Testis (tissue), 3 donors: ENCODE measurements around the gene NFKBIE. TPM values are rescaled to one million over a fixed set of nuclear protein-coding genes. Genes with fewer than 3 reads are reported as not detected.

Experiments
- DNase-seq: peaks from one replicate; pipeline ENCODE4 v3.0.0-alpha.2; 2019
- H3K27ac ChIP-seq, 2 donors: fragments of 200-600 bp; sonication (generic); one replicate each; pipeline ENCODE4 v1.5.1; 2019
- H3K27me3 ChIP-seq: fragments of 200-600 bp; sonication (generic); one replicate; pipeline ENCODE4 v1.5.1; 2019
- H3K36me3 ChIP-seq: fragments of 200-600 bp; sonication (generic); one replicate; pipeline ENCODE4 v1.5.1; 2017; ENCODE audit warnings: low read depth; ENCODE audit errors: missing control alignments
- H3K4me1 ChIP-seq: fragments of 200-600 bp; sonication (generic); one replicate; pipeline ENCODE4 v1.5.1; 2019
- H3K4me3 ChIP-seq, 2 donors: fragments of 200-600 bp; sonication (generic); one replicate each; pipeline ENCODE4 v1.5.1; 2017 to 2019
- H3K9me3 ChIP-seq: fragments of 200-600 bp; sonication (generic); one replicate; pipeline ENCODE4 v1.5.1; 2017
- CTCF ChIP-seq, 3 experiments: fragments of 450-650 bp in 2 of 3; fragments of 200-600 bp in 1 of 3; sonication (generic) in 1 of 3; IDR thresholded peaks; one replicate each; pipeline ENCODE4 v1.5.1; 2016 to 2019; ENCODE audit warnings: antibody characterized with exemption in 3 of 3, mild to moderate bottlenecking in 2 of 3, moderate library complexity in 1 of 3
- POLR2A ChIP-seq: fragments of 450-650 bp; IDR thresholded peaks from one replicate; pipeline ENCODE4 v1.6.1; 2017; ENCODE audit warnings: antibody characterized with exemption, mild to moderate bottlenecking, moderate library complexity
- WGBS, 2 donors: methylation state at CpG; one replicate each; pipeline ENCODE4 v1.1.5; 2018; 5-methylcytosine and 5-hydroxymethylcytosine counted together
- intact Hi-C: fragments of 100-400 bp; cut with DNase I; formaldehyde crosslinking; loops from one replicate; pipeline ENCODE4 v1.15.1; 2023; ENCODE audit warnings: low total_unique reads
- microRNA counts, 2 donors: library from miRNA; unstranded; fragments of <30 nt; microRNA quantifications; one replicate each; lab custom pipeline; 2016
- polyA plus RNA-seq: library from polyadenylated mRNA; stranded (reverse); fragments of 350-450 nt; fragmentation: Illumina TruSeq; extraction: RNeasy Lipid Tissue Mini Kit (QIAGEN cat#74804); gene quantifications from one replicate; pipeline ENCODE4 v1.2.3, GENCODE V29; 2014; ENCODE audit warnings: low read depth, low replicate concordance; ENCODE audit not compliant: insufficient read depth
- small RNA-seq, 2 donors: library from RNA; depleted of rRNA; stranded (forward); fragments of <200 nt; gene quantifications; one replicate each; pipeline ENCODE3, GENCODE V24; 2016
- total RNA-seq, 2 donors: library from RNA; depleted of rRNA; stranded (reverse); fragments of >200 nt; gene quantifications; one replicate each; pipeline ENCODE4 v1.2.3, GENCODE V29; 2016

Gene NFKBIE
- total and polyA plus RNA-seq, 3 donors from 2014 or later, result 13.1 to 29.2 (median 18.3) TPM

GRCh38 chr6:44211284-44211683 is 54.1 kb downstream of the NFKBIE start:
- no peak overlapping the region for H3K27ac ChIP-seq
- intact Hi-C loops, result no loop called here
- DNase-seq, result no peak
- H3K4me3 ChIP-seq, result no peak overlapping the region
- TF ChIP-seq CTCF (IDR thresholded peaks at IDR 0.05) (no peak), POLR2A (no peak)
- H3K9me3 ChIP-seq, result no peaks in the 10 kb centered on the region
- WGBS, 2 donors, result 74 to 75% methylated on average over 3 of the region's 3 CpGs
- no peaks in the 10 kb centered on the region for H3K36me3 ChIP-seq
- no peaks in the 10 kb centered on the region for H3K27me3 ChIP-seq
- no peaks in the 10 kb centered on the region for H3K4me1 ChIP-seq

MicroRNA genes within 50 kb of the gene (microRNA counts, 767-probe panel; counts per million panel counts)
- microRNA hsa-miR-4647 (lab: Ali Mortazavi, UCI), result 0 to 152 counts per million in 2 donors

Small RNA genes lying within 50 kb of the gene (small RNA-seq; reads per million reads assigned to genes)
- gene RN7SL811P, result 0 reads per million in 2 donors

Other genes with a start within 250 kb of the NFKBIE start
- gene MRPL14, start 138.1 kb downstream of the NFKBIE start, total RNA-seq, result 10 to 100 TPM; 47.6 to 53.5 TPM
- gene MRPL14, start 138.1 kb downstream of the NFKBIE start, polyA plus RNA-seq, result 86.5 TPM
- 100 to 1,000 TPM; 139 to 170 TPM for gene TMEM63B, start 138.0 kb downstream of the NFKBIE start, total RNA-seq
- gene TMEM63B, start 138.0 kb downstream of the NFKBIE start, polyA plus RNA-seq, result 79.0 TPM
- gene CAPN11, start 106.7 kb downstream of the NFKBIE start, total RNA-seq, result 10 to 100 TPM; 20.5 to 23.5 TPM
- gene CAPN11, start 106.7 kb downstream of the NFKBIE start, polyA plus RNA-seq, result 115 TPM
- gene MYMX, start 48.6 kb downstream of the NFKBIE start, total RNA-seq, result under 1 TPM in 1 of 2 donors, not detected in 1; 0.87 TPM
- gene MYMX, start 48.6 kb downstream of the NFKBIE start, polyA plus RNA-seq, result 0.73 TPM
- gene SLC29A1, start 42.0 kb downstream of the NFKBIE start, total RNA-seq, result 10 to 100 TPM; 51.3 to 70.0 TPM
- gene SLC29A1, start 42.0 kb downstream of the NFKBIE start, polyA plus RNA-seq, result 41.2 TPM
- 100 to 1,000 TPM; 480 to 610 TPM for gene HSP90AB1, start 18.4 kb downstream of the NFKBIE start, total RNA-seq
- gene HSP90AB1, start 18.4 kb downstream of the NFKBIE start, polyA plus RNA-seq, result 602 TPM
- gene SLC35B2, start 8.0 kb downstream of the NFKBIE start, total RNA-seq, result 10 to 100 TPM; 42.4 to 49.8 TPM
- gene SLC35B2, start 8.0 kb downstream of the NFKBIE start, polyA plus RNA-seq, result 32.1 TPM
- gene TMEM151B, start 4.9 kb upstream of the NFKBIE start, total RNA-seq, result 1 to 10 TPM; 1.6 to 2.8 TPM
- 1.3 TPM for gene TMEM151B, start 4.9 kb upstream of the NFKBIE start, polyA plus RNA-seq
- 10 to 100 TPM; 13.4 to 14.6 TPM for gene AARS2, start 47.8 kb upstream of the NFKBIE start, total RNA-seq
- 6.2 TPM for gene AARS2, start 47.8 kb upstream of the NFKBIE start, polyA plus RNA-seq
- gene SPATS1, start 77.1 kb upstream of the NFKBIE start, total RNA-seq, result 10 to 100 TPM; 10.7 to 13.1 TPM
- 51.7 TPM for gene SPATS1, start 77.1 kb upstream of the NFKBIE start, polyA plus RNA-seq
- gene CDC5L, start 122.2 kb upstream of the NFKBIE start, total RNA-seq, result 10 to 100 TPM; 20.3 to 20.5 TPM
- 19.7 TPM for gene CDC5L, start 122.2 kb upstream of the NFKBIE start, polyA plus RNA-seq